Osteoblast (primary cell): ENCODE measurements around the gene ZNF474. TPM values are rescaled to one million over a fixed set of nuclear protein-coding genes. Genes with fewer than 3 reads are reported as not detected.
"Not testable (repeated sequence)": the region's sequence is repeated elsewhere in the genome, so short reads cannot be mapped to it uniquely, and the experiment has no call there.

Experiments used
- DNase-seq: peaks from one replicate; pipeline ENCODE4 v3.0.0; 2011; ENCODE audit warnings: low spot score, mixed read lengths; ENCODE audit not compliant: insufficient read length; ENCODE audit errors: missing footprints
- H2AFZ ChIP-seq: 2 replicates; pipeline ENCODE4 v1.6.0; 2011; ENCODE audit warnings: mild to moderate bottlenecking, low read length
- H3K27ac ChIP-seq: 2 replicates; pipeline ENCODE4 v1.5.1; 2011; ENCODE audit warnings: mild to moderate bottlenecking, low read depth, low read length, moderate library complexity
- H3K27me3 ChIP-seq: 2 replicates; pipeline ENCODE4 v1.6.0; 2012; ENCODE audit warnings: mild to moderate bottlenecking, control low read depth, inconsistent platforms, low read length, moderate library complexity; ENCODE audit not compliant: insufficient read depth
- H3K36me3 ChIP-seq: 2 replicates; pipeline ENCODE4 v1.5.1; 2011; ENCODE audit warnings: mild to moderate bottlenecking, low read length, control low read depth, moderate library complexity; ENCODE audit not compliant: insufficient read depth
- H3K4me1 ChIP-seq: 2 replicates; pipeline ENCODE4 v1.5.1; 2011; ENCODE audit warnings: mild to moderate bottlenecking, low read length, control low read depth, moderate library complexity; ENCODE audit not compliant: insufficient read depth
- H3K4me2 ChIP-seq: 2 replicates; pipeline ENCODE4 v1.6.0; 2011; ENCODE audit warnings: mild to moderate bottlenecking, low read length; ENCODE audit not compliant: insufficient read depth
- H3K4me3 ChIP-seq: fragments of 200-600 bp; sonication (generic); 3 replicates; pipeline ENCODE4 v1.5.1; 2012; ENCODE audit warnings: mild to moderate bottlenecking, low read length, inconsistent platforms; ENCODE audit not compliant: insufficient read depth
- H3K79me2 ChIP-seq: 2 replicates; pipeline ENCODE4 v1.6.0; 2012; ENCODE audit warnings: mild to moderate bottlenecking, low read length, control low read depth, inconsistent platforms; ENCODE audit not compliant: insufficient read depth
- H3K9me3 ChIP-seq: 2 replicates; pipeline ENCODE4 v1.5.1; 2011; ENCODE audit warnings: low read depth, low read length, control low read depth
- H4K20me1 ChIP-seq: 2 replicates; pipeline ENCODE4 v1.6.0; 2012; ENCODE audit warnings: mild to moderate bottlenecking, low read length, control low read depth; ENCODE audit not compliant: insufficient read depth
- total RNA-seq: library from RNA; depleted of rRNA; stranded (reverse); fragments of >200 nt; gene quantifications from 2 replicates; pipeline ENCODE4 v1.2.3, GENCODE V29; 2012
- TF ChIP-seq, protein P1 (sequence below): IDR thresholded peaks from 2 replicates; pipeline ENCODE4 v1.5.1; 2011; ENCODE audit warnings: mild to moderate bottlenecking, low read depth, low read length, moderate library complexity; ENCODE audit errors: extremely low read depth

The ZNF474 gene
- total RNA-seq, 1 donor, result 0.72 TPM

DNA sequence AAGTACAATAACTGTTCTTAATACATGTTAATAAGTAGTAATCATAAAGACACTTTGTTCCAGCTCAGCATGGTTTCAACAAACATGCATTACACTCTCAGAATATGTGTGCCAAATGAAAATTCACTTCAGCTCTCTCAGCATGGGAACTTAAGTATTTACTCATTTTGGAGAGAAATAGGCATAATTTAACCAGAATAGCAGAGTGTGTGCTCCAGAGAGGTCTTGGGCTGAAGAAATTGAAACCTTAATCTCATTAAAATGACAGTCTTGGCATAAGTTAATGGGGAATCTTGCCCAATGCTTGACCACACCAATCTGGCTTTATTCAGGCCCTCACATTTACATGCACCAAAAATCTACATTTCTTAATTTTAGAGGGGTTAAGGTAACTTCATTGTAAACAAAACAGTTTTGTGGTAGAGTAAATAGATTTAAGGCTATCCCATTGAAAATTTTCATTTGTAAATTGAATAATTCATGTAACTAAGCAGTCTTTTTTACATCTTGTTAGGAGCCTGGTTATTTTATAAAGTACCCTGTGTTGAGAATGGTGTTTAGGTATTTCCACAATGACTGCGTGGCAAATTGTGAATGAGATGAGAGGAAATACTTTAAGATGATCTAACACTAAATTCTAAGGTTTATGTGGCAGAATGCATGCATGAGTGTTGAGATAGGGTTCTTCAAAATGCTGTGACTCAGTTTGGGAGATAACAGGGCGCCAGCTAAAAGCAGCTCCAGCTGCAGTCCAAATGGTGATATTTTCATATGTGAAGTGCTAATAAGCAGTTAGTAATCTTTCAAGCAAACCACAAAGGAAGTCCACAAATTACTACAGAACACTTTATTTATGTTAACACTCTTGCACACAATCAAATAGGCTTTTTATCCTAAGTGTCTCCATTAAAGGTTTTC, 40.0 kb upstream of the ZNF474 start:
- TF ChIP-seq, protein P1, sequence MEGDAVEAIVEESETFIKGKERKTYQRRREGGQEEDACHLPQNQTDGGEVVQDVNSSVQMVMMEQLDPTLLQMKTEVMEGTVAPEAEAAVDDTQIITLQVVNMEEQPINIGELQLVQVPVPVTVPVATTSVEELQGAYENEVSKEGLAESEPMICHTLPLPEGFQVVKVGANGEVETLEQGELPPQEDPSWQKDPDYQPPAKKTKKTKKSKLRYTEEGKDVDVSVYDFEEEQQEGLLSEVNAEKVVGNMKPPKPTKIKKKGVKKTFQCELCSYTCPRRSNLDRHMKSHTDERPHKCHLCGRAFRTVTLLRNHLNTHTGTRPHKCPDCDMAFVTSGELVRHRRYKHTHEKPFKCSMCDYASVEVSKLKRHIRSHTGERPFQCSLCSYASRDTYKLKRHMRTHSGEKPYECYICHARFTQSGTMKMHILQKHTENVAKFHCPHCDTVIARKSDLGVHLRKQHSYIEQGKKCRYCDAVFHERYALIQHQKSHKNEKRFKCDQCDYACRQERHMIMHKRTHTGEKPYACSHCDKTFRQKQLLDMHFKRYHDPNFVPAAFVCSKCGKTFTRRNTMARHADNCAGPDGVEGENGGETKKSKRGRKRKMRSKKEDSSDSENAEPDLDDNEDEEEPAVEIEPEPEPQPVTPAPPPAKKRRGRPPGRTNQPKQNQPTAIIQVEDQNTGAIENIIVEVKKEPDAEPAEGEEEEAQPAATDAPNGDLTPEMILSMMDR, result no peak
- Histone ChIP-seq H3K4me1 (peaks cover 55% of the 10 kb centered on the region), H3K27ac (peak overlapping the region; percentile 93), H3K27me3 (no peaks in the 10 kb centered on the region), H3K36me3 (no peaks in the 10 kb centered on the region), H3K4me3 (no peak overlapping the region), H2AFZ (no peak overlapping the region), H3K4me2 (peak overlapping the region; percentile 54), H3K9me3 (no peaks in the 10 kb centered on the region), H4K20me1 (no peaks in the 10 kb centered on the region), H3K79me2 (no peaks in the 10 kb centered on the region)
- peak; percentile 36 for DNase-seq

DNA sequence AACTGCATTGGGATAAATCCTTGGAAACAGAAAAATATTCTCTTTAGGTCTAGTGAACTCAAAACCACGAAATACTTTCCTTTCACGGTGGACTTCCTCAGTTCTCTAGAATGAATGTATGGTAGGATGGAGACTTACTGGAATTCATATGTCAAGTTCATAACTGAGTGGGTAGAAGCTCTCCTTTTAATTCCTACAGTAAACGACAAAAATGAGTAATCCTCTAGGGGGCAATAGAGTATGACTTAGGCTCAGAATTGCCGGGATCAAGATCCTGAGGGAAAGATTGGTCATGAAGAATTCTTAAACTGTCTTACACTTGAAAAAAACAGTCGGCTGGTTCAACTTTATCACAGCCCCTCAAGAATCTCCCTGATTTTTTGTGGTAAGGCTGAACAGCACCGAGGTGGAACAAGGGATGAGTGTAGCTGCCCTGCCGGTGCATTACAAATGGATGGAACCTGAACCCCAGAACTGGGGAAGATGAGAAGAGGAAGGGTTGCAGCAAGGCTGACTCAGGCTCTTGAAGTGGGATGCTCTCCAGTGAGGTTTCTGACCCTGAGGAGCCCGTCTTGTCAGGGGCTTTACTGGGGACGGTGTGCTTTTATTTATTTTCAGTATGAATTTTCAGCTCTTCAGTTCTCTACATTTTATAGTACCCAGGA, 37.3 kb upstream of the ZNF474 start:
- H3K27ac ChIP-seq, result peak overlapping the region; percentile 93
- no peaks in the 10 kb centered on the region for H3K9me3 ChIP-seq
- H3K79me2 ChIP-seq, result peaks cover 2% of the 10 kb centered on the region
- peak overlapping the region; percentile 35 for H3K4me3 ChIP-seq
- peak overlapping the region; percentile 79 for H3K4me2 ChIP-seq
- TF ChIP-seq, protein P1, result peak; percentile 57
- H3K4me1 ChIP-seq, result peaks cover 66% of the 10 kb centered on the region
- no peaks in the 10 kb centered on the region for H3K36me3 ChIP-seq
- DNase-seq, result no peak
- no peaks in the 10 kb centered on the region for H4K20me1 ChIP-seq
- peak overlapping the region; percentile 13 for H2AFZ ChIP-seq
- no peaks in the 10 kb centered on the region for H3K27me3 ChIP-seq

DNA sequence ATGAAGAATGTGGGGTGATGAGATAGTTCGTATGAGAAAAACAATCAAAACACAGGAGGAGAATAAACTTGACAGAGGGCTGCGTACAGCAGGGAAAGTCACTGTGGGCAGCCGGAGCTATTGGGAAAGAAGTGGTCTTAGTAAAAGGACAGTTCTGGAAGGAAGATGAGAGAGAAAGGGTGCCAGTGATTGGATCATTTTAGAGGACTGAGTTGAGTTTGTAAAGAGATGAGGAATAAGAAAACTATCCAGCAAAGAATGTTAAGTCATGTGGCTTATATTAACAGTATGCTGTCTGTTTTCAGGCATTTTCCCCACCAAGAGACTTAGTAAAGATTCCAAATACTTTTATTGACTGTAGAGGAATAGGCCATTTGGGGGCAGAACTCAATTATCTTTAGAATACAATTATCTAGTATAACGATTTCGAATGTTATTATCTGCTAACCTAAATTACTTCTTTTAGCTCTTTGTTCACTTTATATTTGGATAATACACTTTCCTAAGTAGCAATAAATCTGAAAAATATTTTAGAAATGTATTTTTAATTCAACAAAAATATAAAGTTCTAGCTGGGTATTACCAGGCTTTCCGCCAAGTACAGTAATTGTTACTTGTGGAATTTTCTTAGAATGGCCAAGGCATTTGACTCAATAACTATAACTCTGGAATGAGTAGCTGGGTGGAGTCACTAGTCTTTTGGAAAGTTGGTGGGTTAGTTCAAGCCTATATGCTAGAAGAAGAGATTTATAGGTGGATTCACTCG, 35.7 kb upstream of the ZNF474 start:
- H3K36me3 ChIP-seq, result no peaks in the 10 kb centered on the region
- H3K4me1 ChIP-seq, result peaks cover 65% of the 10 kb centered on the region
- peaks cover 2% of the 10 kb centered on the region for H3K79me2 ChIP-seq
- H3K27ac ChIP-seq, result peak overlapping the region; percentile 93
- H3K27me3 ChIP-seq, result no peaks in the 10 kb centered on the region
- no peak for DNase-seq
- TF ChIP-seq, protein P1, result no peak
- H3K4me2 ChIP-seq, result peak overlapping the region; percentile 79
- no peaks in the 10 kb centered on the region for H3K9me3 ChIP-seq
- H4K20me1 ChIP-seq, result no peaks in the 10 kb centered on the region
- H3K4me3 ChIP-seq, result peak overlapping the region; percentile 24
- H2AFZ ChIP-seq, result no peak overlapping the region

DNA sequence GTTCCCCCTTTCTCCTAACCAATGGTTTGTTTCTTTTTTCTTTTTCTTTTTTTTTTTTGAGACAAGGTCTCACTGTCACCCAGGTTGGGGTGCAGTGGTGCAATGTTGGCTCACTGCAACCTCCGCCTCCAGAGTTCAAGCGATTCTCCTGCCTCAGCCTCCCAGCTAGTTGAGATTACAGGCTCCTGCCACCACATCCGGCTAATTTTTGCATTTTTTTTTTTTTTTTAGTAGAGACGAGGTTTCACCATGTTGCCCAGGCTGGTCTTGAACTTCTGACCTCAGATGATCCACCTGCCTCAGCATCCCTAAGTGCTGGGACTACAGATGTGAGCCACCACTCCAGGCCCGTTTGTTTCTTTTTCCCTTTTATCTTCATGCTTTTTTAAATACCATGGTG, 35.1 kb upstream of the ZNF474 start:
- H3K27me3 ChIP-seq, H3K9me3 ChIP-seq, H4K20me1 ChIP-seq, H2AFZ ChIP-seq, H3K79me2 ChIP-seq, DNase-seq, H3K4me3 ChIP-seq, H3K36me3 ChIP-seq: not testable (repeated sequence)
- peak overlapping the region; percentile 93 for H3K27ac ChIP-seq
- peak overlapping the region; percentile 79 for H3K4me2 ChIP-seq
- H3K4me1 ChIP-seq, result peaks cover 65% of the 10 kb centered on the region
